Liver (tissue), 4 donors: ENCODE results near the gene GNB1L. TPM values are rescaled to one million over a fixed set of nuclear protein-coding genes. Genes with fewer than 3 reads are reported as not detected.

ENCODE experiments used
- polyA plus RNA-seq, 2 donors: library from polyadenylated mRNA; stranded (reverse) in 1 of 2; unstranded in 1 of 2; fragments of 200-250 nt in 1 of 2; fragments of >200 nt in 1 of 2; fragmentation: Nextera tagmentation in 1 of 2; extraction: Ambion mirVana in 1 of 2; gene quantifications; one replicate each; pipeline versions ENCODE4 v1.2.1 to v1.2.3, GENCODE V29; 2013 to 2015
- total RNA-seq, 2 donors: library from RNA; depleted of rRNA; stranded (reverse); fragments of >200 nt; gene quantifications; one replicate each; pipeline ENCODE4 v1.2.3, GENCODE V29; 2014
- donor health status: healthy.
- donor health status: healthy.
- donor health status: healthy.

The GNB1L gene
- total and polyA plus RNA-seq, 4 donors, result 1.5 to 3.6 (median 1.9) TPM

Other genes starting within 250 kb of the GNB1L start
- gene SEPTIN5, start 140.4 kb downstream of the GNB1L start, total RNA-seq, result 1 to 10 TPM; 3.3 to 3.5 TPM
- gene SEPTIN5, start 140.4 kb downstream of the GNB1L start, polyA plus RNA-seq, result 1 to 10 TPM in 1 of 2 donors, under 1 TPM in 1; 0.26 to 2.2 TPM
- gene GP1BB, start 131.3 kb downstream of the GNB1L start, total RNA-seq, result 1 to 10 TPM in 1 of 2 donors, not detected in 1; 5.7 TPM
- gene GP1BB, start 131.3 kb downstream of the GNB1L start, polyA plus RNA-seq, result under 1 TPM; 0.38 to 0.51 TPM
- under 1 TPM in 1 of 2 donors, not detected in 1; 0.17 TPM for gene TBX1, start 94.1 kb downstream of the GNB1L start, total RNA-seq
- gene TBX1, start 94.1 kb downstream of the GNB1L start, polyA plus RNA-seq, result under 1 TPM in 1 of 2 donors, not detected in 1; 0.18 TPM
- gene RTL10, start within 50 bp of the GNB1L start, total RNA-seq, result 1 to 10 TPM; 6.7 to 8.0 TPM
- 1 to 10 TPM; 4.2 to 8.3 TPM for gene RTL10, start within 50 bp of the GNB1L start, polyA plus RNA-seq
- 100 to 1,000 TPM in 1 of 2 donors, 10 to 100 TPM in 1; 75.3 to 136 TPM for gene COMT, start 86.9 kb upstream of the GNB1L start, total RNA-seq
- 100 to 1,000 TPM; 156 to 430 TPM for gene COMT, start 86.9 kb upstream of the GNB1L start, polyA plus RNA-seq
- gene TXNRD2, start 86.9 kb upstream of the GNB1L start, total RNA-seq, result 10 to 100 TPM; 22.2 to 30.2 TPM
- 10 to 100 TPM; 37.0 to 41.3 TPM for gene TXNRD2, start 86.9 kb upstream of the GNB1L start, polyA plus RNA-seq
- gene ARVCF, start 161.9 kb upstream of the GNB1L start, total RNA-seq, result 10 to 100 TPM; 41.6 to 48.8 TPM
- gene ARVCF, start 161.9 kb upstream of the GNB1L start, polyA plus RNA-seq, result 10 to 100 TPM in 1 of 2 donors, 1 to 10 TPM in 1; 3.8 to 10.6 TPM
- gene TANGO2, start 166.2 kb upstream of the GNB1L start, total RNA-seq, result 100 to 1,000 TPM in 1 of 2 donors, 10 to 100 TPM in 1; 20.5 to 153 TPM
- 10 to 100 TPM; 10.8 to 11.7 TPM for gene TANGO2, start 166.2 kb upstream of the GNB1L start, polyA plus RNA-seq
- 10 to 100 TPM; 22.6 to 27.1 TPM for gene DGCR8, start 225.4 kb upstream of the GNB1L start, total RNA-seq
- gene DGCR8, start 225.4 kb upstream of the GNB1L start, polyA plus RNA-seq, result 1 to 10 TPM; 7.9 to 9.0 TPM